ENCODE data around the gene PHAX. TPM values are rescaled to one million over a fixed set of nuclear protein-coding genes. Genes with fewer than 3 reads are reported as not detected.

Gene PHAX
- total RNA-seq, 2 donors from 2014 or later: 22.2 to 40.7 TPM

DNA sequence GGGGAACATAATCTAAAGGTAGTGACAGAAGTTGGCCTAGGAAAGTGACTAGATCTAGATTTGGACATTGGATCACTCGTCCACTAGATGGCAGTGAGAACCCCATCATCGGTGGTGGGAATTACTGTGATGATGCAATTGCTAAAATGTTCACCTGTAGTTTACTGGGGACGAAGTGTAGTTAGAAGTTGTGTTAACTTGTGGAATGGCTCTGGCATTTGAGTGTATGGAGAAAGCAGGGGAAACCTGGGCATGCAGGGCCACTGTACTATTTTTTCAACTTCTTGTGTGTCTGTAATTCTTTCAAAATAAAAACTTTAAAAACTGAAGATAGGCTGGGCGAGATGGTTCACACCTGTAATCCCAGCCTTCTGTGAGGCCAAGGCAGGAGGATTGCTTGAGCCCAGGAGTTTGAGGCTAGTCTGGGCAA is 75.5 kb downstream of the PHAX start:
- no peak overlapping the region for H3K27ac ChIP-seq
- intact Hi-C loops (cut with DNase I): loop anchor here (2.0 kb wide), 1 partner anchor 103 kb away; no protein-coding TSS in a partner anchor
- no peaks in the 10 kb centered on the region for H3K9me3 ChIP-seq
- H3K4me3 ChIP-seq: no peak overlapping the region
- H3K4me1 ChIP-seq (replicated peaks): no peaks in the 10 kb centered on the region
- WGBS: 22% methylated on average over 4 of the region's 4 CpGs
- H3K36me3 ChIP-seq: no peaks in the 10 kb centered on the region
- H3K27me3 ChIP-seq (replicated peaks; ENCODE audit: insufficient read depth): no peaks in the 10 kb centered on the region
- TF ChIP-seq CTCF (IDR thresholded peaks at IDR 0.05) (peak; percentile 44 to 79 (median 78)), POLR2A (IDR thresholded peaks at IDR 0.05) (no peak), POLR2AphosphoS5 (IDR thresholded peaks at IDR 0.05) (peak; percentile 68)
- peak; percentile 67 for DNase-seq (ENCODE audit: low spot score)

Small RNA genes within 50 kb of the gene (small RNA-seq; reads per million reads assigned to genes)
- gene BOLA3P3 (0 reads per million in 2 donors), gene RNU6-290P (0 reads per million in 2 donors)

Other genes with a start within 250 kb of the PHAX start
- 10 to 100 TPM; 32.1 to 34.4 TPM for gene GRAMD2B, start 177.5 kb upstream of the PHAX start, total RNA-seq
- 10 to 100 TPM; 59.8 to 62.7 TPM for gene ALDH7A1, start 5.7 kb upstream of the PHAX start, total RNA-seq
- gene LMNB1, start 176.2 kb downstream of the PHAX start, total RNA-seq: 10 to 100 TPM; 11.5 to 12.2 TPM